Measurements from ENCODE around the gene WDR70. TPM values are rescaled to one million over a fixed set of nuclear protein-coding genes. Genes with fewer than 3 reads are reported as not detected.
"Not testable (repeated sequence)": the region's sequence is repeated elsewhere in the genome, so short reads cannot be mapped to it uniquely, and the experiment has no call there.

The WDR70 gene
- total RNA-seq, 1 donor from 2014 or later, result 10.2 TPM

DNA sequence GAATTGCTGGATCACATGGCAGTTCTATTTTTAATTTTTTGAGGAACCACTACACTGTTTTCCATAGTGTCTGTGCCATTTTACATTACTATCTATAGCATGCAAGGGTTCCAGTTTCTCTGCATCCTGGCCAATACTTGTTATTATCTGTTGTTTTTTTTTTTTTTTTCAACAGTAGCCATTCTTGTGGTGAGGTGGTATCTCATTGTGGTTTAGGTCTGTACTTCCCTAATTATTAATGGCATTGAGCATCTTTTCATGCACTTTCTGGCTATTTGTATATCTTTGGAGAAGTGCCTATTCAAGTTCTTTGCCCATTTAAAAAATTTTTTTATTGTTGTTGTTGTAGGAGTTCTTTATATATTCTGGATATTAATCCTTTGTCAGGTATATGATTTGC, 363.0 kb downstream of the WDR70 start:
- no peak for ATAC-seq
- DNase-seq (ENCODE audit: low spot score), result no peak

DNA sequence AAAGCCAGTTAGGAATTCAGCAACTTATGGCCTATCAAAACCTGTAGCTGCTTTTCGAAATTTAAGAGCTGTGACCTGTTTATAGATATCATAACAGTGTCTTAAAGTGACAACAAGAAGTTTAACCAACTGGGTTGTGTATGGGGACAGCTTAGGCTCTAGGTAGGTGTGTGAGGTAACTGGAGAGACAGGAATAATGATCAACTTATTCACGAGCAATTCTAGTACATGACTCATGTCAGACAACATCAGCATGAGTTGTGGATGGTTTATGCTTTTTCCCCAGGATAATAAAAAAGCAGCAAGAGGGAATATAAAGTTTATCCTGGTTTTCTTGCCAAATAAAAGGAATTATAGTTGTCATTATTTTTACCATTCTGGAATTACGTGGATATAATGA, 372.1 kb downstream of the WDR70 start:
- no peak for DNase-seq (ENCODE audit: low spot score)
- ATAC-seq, result no peak

DNA sequence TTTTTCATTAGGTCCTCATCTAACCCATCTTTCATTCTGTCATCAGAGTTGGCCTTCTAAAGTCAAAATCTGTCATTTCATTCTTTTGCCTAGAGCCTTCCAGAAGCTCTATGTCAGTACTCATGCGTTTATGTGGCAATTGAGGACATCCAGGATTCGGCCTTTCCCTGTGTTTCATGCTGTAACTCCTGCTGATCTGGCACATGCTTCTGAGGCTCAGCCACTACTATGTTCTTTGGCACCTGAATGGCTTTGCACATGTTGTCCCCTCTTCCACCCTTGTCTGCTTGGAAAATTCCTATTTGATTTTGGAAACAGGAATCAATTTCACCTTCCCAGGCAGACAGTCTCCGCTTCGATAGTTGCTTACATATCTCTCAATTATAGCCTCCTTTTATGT, 375.9 kb downstream of the WDR70 start:
- DNase-seq (ENCODE audit: low spot score) (peak; percentile 53), ATAC-seq (peak; percentile 84)

DNA sequence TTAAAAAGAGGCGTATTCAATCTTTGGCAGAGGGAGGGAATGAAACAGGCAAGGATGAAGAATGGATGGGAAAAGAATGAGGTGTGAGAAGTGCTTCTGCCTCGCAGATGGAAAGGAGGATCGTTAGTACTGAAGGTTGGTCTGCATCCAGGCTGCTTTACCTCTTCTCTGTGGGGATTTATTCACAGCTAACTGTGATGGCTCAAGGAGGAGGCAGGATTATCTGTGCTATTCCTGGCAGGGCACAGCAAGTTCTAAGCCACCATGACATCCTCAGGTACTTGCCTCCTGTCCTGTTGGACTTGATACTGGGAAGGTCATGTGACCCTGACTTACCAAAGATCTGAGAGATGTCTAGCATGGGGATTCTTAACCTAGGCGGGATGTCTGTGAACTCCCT, 376.5 kb downstream of the WDR70 start:
- no peak for DNase-seq (ENCODE audit: low spot score)
- ATAC-seq, result no peak

DNA sequence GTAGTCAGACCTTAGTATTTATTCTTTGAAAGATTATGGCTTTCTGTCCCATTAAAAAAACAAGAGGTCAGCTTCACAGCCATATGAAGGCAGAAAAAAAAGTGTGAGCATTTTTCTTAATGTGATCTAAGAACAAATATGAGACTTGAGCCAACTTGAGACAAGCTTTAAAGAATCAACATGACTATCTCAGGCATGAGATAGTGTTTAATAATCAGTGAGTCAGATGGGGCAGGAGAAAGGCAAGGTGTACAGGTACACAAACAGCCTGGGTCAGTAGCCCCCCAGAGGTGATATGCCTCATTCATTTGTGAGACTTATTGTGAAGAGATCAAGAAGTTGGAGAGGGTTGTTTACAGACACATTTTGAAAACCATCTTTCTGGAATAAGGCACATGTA, 377.1 kb downstream of the WDR70 start:
- DNase-seq (ENCODE audit: low spot score) (no peak), ATAC-seq (no peak)

DNA sequence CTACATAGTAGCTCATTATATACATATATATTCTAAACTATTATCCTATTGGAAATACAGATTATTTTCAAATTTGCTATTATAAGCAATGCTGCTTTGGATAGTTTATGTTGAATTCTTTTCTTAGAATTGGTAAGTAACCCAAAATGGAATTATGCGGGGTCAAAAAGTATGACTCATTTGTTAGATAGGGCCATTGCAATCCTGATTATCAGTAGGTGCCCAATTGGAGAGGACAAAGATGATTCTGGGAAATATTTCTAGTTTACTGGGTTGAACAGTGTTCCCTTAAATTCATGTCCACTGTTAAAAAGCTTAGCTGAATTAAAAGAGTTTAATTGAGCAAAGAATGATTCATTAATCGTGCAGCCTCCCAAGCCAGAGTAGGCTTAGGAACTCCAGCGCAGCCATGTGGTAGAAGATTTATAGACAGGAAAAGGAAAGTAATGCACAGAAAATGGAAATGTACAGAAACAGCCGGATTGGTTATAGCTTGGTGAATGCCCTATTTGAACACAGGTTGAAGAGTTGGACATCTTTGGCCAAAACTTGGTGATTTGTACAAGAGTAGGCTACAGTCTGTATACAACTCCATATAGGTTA, 379.0 kb downstream of the WDR70 start:
- DNase-seq (ENCODE audit: low spot score), result no peak

DNA sequence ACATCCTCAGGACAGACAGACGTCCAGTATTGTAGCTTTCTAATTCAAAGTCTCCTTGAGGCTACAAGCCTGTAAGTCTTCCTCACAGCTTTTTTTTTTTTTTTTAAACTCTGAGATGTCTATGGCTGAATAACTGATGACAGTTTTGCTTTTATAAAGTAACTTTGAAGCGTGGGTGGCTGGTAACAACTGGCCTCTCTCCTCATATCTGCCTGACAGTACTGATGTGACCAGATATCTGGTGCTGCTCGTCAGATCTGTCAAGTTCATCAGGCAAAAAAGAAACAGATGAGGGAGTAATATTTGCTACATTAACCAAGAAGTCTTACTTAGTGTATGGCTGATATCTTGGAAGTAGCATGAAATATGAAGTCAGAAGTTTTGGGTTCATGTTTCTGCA, 388.1 kb downstream of the WDR70 start:
- DNase-seq (ENCODE audit: low spot score), result no peak
- no peak for ATAC-seq

More for the DNA sequence above, 379.0 kb downstream of the WDR70 start:
- ATAC-seq, result no peak

DNA sequence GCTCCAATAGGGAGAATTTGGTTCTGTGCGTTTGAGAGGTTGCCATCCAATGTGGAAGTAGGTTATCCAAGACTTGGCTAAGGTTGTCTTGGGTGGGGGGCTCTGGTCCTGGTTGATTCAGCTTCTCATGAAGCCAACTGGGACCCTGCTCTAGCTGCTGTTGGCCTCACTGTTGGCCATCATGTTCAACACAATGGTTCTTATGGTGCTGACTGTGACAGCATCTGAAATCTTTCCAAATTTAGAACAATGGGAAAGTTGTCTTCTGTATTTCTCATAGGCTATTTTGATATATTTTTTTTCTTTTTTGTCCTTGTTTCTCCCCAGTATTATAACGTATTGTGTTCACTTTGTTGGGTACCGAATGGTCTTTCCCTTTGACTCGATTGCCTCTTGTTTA, 388.8 kb downstream of the WDR70 start:
- ATAC-seq (no peak), DNase-seq (ENCODE audit: low spot score) (no peak)

DNA sequence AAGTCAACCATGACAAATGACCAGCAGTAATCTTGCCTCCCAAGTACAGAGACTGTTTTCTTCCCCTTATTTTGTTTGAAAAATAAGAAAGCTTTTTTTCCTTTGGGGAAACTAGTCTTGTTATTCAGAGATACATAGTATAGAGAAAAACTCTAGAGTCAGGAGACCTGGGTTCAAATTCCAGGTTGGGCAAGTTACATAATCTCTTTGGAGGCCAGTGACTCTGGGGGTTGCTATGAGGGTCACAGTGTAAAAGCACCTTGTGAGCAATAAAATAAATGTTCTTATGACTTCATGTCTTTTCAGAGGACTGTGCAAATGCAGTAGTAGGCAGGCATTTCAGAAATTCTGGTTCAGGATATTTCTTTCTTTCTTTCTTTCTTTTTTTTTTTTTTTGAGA, 389.3 kb downstream of the WDR70 start:
- ATAC-seq (no peak), DNase-seq (ENCODE audit: low spot score) (no peak)

DNA sequence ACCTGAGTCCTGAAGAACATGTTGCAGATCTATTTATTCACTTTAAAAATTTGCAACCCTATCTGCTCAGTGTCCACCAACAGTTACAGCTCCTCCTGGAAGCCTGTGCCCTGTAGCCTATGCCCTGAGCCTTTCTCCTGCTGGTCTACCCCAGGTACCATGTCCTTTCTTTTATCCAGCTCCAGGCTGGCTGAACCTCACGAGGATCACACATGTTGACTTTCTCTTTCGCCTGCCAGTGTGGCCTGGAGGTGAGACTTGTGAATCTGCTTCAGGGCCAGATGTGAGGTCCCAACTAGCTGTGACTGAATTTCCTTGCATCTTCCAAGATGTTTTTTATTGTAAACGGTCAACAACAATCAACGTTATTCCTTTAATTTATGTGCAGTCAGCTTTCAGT, 390.0 kb downstream of the WDR70 start:
- DNase-seq (ENCODE audit: low spot score), result peak; percentile 80
- ATAC-seq, result peak; percentile 72

DNA sequence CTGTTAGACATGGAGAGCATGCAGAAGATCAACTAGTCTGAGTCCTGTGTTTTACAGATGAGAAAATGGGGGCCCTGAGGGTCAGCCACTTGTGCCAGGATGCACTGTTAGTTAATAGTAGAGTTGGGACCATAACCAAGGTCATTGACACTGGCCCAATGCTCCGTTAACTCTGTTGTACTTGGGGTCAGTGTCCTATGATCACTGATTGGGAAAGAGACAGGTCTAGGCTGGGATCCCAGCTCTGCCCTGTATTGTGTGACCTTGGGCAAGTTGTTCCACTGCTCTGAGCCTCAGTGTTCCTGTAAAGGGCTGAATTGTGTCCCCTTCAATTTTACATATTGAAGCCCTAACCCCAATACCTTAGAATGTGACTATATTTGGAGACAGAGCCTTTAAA, 390.7 kb downstream of the WDR70 start:
- DNase-seq (ENCODE audit: low spot score), result peak; percentile 84
- peak; percentile 77 for ATAC-seq

DNA sequence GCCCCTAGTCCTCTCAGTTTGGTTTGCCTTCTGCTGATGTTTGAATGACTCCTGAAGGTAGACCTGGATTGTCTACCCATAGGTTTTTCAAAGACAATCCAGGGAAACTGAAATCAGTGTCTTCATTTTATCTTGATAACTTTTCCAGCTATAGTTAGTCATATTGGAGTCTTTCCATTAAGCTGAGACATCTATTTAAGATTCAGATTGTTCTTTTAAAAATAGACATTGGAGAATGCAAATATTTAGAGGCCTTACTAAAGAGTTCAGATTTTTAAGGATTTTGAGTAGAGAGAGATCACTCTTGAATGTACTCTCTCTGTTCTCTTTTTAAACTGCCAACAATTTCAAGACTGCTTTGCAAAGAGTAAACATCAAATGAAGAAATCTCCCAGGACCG, 391.7 kb downstream of the WDR70 start:
- DNase-seq (ENCODE audit: low spot score) (no peak), ATAC-seq (no peak)

DNA sequence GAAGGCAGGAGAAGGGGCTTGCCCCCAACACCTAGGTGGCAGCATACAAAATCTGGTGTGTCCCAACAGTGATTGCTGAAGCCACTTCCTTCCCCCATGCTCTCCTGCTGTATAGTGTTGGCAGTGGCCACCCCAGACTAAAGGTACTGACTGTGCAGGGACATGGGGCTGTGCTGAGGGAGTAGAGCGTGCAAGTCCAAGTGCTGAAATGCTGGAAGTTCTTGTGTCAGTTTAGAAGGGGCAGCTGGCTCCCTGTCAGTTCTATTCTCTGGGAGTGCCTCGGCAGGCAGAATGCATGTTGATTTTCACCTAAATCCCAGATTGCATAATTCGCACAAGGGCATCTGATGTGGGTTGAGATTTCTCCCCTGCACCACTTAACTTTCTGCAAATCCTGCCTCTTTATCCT, 392.1 kb downstream of the WDR70 start:
- ATAC-seq, result peak; percentile 77
- DNase-seq (ENCODE audit: low spot score), result peak; percentile 88

DNA sequence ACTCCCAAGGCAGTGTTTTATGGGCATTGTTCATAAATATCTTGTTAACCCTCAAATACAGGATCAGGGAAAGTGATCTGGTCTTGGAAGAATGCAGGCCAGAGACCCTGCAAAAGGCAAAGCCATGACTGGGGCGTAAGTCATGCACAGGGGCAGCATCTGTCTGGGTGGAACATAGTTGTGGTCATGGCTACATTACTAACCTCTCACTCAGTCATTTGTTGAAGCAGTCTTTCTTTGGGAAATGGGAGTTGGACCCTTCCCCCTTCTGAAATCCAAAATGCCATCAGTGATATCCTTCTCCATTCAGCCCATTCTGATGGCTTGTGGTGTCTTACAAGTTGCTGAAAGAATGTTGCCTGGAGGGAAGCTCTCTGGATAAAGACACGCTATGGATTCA, 392.6 kb downstream of the WDR70 start:
- ATAC-seq (no peak), DNase-seq (ENCODE audit: low spot score) (no peak)

DNA sequence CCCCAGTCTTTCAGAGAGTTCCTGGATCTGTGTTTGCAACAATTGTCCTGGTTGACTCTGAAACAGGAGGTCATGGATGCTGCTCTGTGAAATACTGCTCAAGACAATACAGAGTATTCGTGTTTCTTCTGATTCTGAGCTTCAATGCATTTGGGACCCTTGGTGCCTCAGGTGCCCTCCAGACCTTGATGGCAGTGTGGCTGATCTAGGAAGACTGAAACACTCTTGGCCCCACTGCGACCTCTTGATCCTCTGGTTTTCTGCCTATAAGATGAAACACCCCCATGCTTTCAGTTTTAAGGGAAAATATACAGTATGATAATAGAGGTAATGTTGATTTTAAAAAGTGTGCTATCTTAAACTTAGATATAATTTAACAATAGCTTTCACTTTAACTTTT, 393.1 kb downstream of the WDR70 start:
- ATAC-seq (no peak), DNase-seq (ENCODE audit: low spot score) (no peak)

DNA sequence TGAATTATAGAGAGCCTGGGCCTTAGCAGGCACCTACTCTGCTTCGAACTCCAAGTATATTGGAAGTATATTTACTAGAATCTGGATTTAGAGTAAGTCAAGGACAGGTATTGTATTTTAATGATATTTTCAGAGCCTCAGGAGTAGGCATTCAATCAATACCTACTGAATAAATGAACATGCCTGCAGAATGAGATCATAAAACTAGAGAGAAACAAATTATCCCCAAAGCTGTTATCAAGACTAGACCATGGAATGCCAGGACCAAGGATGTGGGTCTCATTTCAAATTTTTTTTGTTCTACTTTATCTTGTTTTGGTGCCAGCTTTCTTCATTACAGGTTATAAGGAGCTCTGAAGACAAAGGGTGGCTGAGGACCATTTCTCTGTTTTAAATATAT, 394.7 kb downstream of the WDR70 start:
- no peak for ATAC-seq
- DNase-seq (ENCODE audit: low spot score), result no peak

DNA sequence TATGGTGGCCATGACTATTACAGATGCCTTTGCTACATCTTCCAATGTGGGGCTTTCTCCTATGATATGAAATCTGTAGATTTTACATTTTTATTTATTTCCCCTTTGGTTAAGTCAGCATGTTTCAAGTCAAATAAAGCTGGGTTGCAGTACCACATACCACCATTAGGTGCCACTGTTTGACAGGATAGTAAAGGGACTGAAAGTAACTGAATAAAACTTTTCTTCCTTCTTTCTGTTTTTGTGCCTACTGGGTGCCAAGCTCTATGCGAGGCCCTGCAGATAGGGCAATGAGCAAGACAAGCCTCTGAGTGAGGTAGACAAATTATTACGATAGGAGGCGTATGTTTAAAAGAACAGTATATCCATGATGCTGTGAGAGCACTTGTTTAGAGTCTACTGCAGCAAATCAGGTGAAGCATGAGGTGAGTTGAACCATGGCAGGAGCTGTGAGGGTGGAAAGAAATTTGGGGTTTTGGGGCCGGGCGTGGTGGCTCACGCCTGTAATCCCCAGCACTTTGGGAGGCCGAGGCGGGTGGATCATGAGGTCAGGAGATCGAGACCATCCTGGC, 395.9 kb downstream of the WDR70 start:
- ATAC-seq (no peak), DNase-seq (ENCODE audit: low spot score) (no peak)

DNA sequence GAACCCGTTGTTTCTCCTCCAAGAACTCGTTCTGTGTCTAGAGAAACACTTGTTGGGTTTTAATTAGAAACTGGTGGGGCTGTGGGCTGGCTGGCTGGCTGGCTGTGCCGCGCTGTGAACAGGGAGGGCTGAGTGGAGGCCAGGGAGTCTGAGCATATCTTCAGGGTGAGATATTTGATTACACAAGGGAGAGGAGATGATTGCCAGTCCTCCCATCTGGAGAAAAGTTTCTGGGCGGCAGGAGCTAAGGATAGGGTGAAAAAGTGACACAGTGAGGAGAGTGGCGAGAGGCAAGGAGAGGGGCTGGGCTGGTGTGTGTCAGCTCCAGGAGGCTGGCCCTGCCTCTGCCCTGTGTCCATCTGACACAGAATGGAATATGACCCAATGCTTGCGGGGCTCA, 397.7 kb downstream of the WDR70 start:
- ATAC-seq (no peak), DNase-seq (ENCODE audit: low spot score) (no peak)

DNA sequence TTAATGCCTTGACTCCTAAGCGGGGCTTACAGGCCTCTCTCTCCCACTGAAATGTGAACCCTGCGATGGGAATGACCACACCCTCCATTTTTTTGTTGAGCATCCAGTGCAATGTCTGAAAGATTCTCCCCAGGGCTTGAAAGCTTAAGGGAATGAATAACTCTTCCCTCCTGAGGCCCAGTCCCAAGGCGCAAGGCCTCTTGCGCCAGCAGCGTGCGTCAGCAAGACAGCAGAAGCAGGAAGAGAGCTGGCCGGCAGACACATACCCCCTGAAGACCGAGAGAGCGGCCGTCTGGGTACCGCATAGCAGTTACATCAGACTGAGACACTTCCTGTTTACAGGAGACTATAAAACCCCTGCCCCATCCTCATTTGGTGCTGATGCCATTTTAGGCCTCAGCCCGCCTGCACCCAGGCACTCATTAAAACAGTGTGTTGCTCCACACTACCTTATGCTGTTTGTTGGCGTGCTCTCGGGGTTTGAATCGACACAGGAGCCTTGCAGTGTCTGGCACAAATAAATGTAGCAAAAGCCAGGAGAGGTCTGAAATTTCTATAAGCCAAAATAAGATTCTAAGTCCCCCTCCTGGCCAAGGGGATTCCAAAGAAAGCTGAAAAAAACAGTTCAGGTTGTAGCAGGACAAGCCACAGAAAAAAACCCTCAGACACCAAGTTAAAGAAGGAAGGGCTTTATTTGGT, 398.5 kb downstream of the WDR70 start:
- DNase-seq (ENCODE audit: low spot score) (no peak), ATAC-seq (no peak)

DNA sequence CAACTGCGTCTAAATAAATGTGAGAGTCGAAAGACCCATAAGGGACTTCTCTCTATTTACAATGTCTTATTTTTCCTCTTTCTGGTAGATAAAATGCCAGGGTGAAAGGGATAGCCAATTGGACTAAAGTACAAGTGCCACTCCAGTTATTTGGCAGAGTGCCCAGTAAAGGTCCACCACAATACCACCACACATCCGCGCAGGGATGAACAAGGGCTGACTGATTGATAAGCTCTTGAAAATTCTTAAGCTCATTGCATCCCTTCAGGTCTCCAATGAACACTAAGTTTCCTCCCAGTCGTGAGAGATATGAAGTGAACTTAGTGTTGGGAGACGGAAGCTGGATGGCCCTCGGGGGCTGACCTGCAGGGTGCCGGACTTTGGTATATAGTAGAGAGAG, 402.3 kb downstream of the WDR70 start:
- DNase-seq (ENCODE audit: low spot score); ATAC-seq: not testable (repeated sequence)

DNA sequence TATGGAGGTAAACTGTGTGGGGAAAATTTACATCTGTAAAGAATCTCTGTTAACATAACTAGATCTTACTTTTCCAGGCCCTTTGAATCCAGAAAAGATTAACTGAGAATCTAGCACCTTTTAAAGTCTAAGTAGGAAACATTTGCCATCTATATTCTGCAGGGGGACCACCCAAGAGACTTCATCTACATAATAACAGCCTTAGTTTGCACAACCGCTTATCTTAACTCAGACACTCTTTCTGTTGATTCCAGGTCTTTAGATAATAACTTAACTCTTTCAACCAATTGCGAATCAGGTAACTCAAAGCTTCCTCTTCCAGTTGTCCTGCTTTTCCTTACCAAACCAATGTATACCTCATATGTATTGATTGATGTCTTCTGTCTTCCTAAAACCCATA, 407.3 kb downstream of the WDR70 start:
- no peak for ATAC-seq
- DNase-seq (ENCODE audit: low spot score), result no peak

DNA sequence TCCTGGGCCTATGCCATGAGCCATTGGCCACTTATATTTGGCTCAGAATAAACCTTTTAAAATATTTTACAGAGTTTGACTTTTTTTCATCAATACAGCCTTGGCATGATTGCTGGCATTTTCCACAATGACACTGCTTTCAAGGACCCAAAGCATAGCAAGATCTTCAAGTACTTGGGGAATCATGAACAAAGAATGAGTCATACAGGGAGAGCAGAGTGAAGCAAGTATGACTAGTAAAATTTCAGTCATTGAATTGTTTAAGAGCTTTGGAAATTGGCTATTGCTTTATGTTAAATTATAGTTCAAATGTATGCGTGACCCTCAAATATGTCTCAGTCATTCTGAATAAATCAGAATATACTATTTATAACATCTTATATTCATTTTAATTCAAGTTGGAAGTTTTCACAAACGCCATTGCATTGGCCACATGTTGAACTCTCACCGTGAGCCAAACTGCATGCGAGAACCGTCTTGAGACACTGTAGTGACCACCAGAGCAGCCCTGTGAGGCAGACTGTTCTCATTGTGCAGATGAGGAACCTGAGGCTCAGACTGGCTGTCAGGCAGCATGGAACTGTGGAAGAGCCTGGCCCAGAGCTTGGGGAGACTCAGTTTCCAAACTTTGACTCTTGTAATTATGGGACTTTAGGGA, 407.9 kb downstream of the WDR70 start:
- ATAC-seq (no peak), DNase-seq (ENCODE audit: low spot score) (no peak)

Data from left lobe of liver (tissue), 2 donors.